ENCODE results near the gene SPANXA1.
"Not testable (repeated sequence)": the region's sequence is repeated elsewhere in the genome, so short reads cannot be mapped to it uniquely, and the experiment has no call there.

SPANXA1 gene

DNA sequence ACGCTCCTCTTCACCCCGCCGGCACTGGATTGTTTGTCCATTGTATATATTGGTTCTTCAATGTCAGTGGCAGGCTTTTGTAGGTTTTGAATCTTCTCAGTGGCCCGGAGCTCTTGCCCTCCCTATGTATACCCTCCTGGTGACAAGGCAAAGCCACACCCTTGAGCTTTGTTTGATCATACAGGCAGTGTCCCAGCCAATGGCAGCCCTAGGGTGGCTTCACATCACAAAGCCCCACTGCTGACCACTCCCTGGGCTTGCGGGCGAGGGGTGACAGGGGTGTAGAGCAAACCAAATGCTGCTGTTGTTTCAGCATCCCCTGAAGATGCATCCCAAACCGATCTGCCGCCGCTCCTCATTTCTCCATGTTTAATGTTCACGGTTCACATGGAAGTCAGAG is at the start of gene SPANXA1:
Gene SPANXA1 (minus strand): TSS at position 101 of the 400 bp plus-strand sequence. CDS start 60 bp downstream, at position 41.
- not testable (repeated sequence) for FAIRE-seq

DNA sequence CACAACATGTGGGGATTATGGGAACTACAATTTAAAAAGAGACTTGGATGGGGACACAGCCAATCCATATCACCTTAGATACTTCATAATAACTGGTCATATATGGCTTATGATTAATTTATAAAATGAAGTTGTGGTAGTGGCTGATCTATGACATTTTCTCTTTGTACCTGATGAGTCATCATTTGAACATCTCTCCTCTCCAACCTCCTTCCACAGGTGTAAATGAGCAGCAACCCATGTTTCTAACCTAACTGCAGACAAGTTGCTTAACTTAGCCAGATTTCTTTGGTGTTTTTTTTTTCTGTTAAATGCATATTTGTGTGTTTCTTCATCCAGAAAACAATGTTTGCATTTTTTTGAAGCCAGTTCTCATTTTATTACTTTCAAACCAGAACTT is 47.6 kb upstream of the SPANXA1 start:
- FAIRE-seq = no peak

DNA sequence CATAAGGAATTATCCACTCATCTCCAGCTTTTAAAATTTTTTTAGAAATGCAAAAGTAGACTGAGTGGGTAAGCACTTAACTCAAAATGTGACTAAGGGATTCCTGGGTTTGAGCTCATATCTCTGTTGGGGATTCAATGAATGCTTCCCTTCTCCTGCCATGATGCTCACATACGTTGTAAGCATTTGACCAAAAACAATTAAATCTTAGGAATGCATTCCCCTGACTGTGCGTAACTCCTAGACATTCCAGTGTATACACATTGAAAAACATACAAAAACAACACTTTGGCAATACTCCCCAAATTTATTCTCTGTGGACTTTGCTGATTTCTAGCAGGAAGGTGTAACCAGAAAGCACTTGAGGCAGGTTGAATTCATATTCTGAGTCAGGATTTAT is 34.8 kb upstream of the SPANXA1 start:
- no peak for FAIRE-seq

- FAIRE-seq = no peak
These were observed 24.6 kb upstream of the SPANXA1 start for GRCh38 chrX:141609111-141609510.

DNA sequence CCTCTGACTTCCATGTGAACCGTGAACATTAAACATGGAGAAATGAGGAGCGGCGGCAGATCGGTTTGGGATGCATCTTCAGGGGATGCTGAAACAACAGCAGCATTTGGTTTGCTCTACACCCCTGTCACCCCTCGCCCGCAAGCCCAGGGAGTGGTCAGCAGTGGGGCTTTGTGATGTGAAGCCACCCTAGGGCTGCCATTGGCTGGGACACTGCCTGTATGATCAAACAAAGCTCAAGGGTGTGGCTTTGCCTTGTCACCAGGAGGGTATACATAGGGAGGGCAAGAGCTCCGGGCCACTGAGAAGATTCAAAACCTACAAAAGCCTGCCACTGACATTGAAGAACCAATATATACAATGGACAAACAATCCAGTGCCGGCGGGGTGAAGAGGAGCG is 4.9 kb upstream of the SPANXA1 start, which contains the start of gene SPANXA2:
Gene SPANXA2 (plus strand): TSS at position 301 of the 400 bp plus-strand sequence. CDS start 60 bp downstream, at position 361.
- not testable (repeated sequence) for FAIRE-seq

- not testable (repeated sequence) for FAIRE-seq
These were observed 42.0 kb downstream of the SPANXA1 start for GRCh38 chrX:141542551-141542950.
